HG02610 (cell line): ENCODE measurements around the gene CDKN1C.
A peak's percentile ranks its signal among the peaks of the same experiment; 100 is the strongest.
"Not testable (repeated sequence)": the region's sequence is repeated elsewhere in the genome, so short reads cannot be mapped to it uniquely, and the experiment has no call there.

Experiments used
- ATAC-seq: cut with Tn5 transposase; IDR thresholded peaks from one replicate; pipeline ENCODE4 v1.9.1; 2021; ENCODE audit warnings: mild to moderate bottlenecking, moderate library complexity; ENCODE audit not compliant: unreplicated experiment

Gene CDKN1C

DNA sequence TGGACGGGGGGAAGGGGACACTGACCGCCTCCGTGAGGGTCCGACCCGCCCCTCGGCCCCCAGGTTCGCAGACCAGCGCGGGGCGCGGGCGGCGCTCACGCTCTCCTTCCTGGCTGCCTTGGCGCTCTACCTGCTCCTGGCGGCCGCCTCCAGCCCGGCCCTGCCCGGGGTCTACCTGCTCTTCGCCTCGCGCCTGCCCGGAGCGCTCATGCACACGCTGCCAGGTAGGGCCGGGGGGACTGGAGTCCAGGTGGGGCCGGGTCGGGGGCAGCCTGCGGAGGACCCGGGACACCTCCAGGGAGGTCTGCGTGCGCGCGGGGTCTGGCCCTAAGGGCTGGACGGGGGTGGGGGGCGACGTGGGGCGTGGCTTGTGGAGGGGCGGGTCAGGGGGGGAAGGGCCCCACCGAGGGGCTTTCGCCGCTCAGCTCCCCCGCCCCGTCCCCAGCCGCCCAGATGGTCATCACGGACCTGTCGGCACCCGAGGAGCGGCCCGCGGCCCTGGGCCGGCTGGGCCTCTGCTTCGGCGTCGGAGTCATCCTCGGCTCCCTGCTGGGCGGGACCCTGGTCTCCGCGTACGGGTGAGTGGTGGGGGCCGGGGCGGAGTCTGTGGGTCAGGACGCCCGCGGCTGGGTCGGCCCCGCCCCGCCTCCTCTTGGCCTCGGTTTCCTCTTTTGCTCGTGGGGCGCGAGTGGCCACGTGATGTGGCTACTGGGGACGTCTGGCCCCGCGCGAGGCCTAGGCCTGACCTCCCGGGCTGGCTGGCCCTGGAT, 23.7 kb upstream of the CDKN1C start:
- no peak for ATAC-seq

DNA sequence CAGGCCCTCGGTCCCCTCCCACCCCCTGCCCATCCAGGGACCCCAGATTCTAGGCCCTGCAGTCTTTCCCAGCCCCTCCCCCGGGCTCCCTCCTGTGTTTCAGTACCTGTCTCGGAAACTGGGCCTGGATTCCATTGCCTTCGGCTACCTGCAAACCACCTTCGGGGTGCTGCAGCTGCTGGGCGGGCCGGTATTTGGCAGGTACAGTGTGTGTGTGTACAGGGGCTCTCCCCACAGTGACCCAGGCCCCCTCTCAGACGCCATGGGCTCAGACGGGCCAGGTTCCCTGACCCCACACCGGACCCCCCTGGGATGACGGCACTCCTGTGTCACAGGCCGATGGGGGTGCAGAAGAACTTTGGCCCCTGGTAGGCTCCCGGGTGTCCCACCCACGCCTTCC, 22.6 kb upstream of the CDKN1C start:
- ATAC-seq: no peak

DNA sequence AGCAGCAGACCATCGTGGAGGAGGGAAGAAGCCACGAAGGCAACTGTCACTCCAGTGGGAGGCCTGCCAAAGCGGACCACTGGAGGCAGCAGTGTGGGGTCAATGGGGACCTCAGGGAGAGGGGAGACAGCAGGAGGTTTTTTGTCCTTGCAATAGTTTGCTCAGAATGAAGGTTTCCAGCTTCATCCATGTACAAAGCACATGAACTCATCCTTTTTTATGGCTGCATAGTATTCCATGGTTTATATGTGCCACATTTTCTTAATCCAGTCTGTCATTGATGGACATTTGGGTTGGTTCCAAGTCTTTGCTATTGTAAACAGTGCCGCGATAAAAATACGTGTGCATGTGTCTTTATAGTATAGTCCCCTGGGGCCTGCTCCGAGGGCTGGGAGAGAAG, 19.7 kb upstream of the CDKN1C start:
- ATAC-seq: not testable (repeated sequence)

DNA sequence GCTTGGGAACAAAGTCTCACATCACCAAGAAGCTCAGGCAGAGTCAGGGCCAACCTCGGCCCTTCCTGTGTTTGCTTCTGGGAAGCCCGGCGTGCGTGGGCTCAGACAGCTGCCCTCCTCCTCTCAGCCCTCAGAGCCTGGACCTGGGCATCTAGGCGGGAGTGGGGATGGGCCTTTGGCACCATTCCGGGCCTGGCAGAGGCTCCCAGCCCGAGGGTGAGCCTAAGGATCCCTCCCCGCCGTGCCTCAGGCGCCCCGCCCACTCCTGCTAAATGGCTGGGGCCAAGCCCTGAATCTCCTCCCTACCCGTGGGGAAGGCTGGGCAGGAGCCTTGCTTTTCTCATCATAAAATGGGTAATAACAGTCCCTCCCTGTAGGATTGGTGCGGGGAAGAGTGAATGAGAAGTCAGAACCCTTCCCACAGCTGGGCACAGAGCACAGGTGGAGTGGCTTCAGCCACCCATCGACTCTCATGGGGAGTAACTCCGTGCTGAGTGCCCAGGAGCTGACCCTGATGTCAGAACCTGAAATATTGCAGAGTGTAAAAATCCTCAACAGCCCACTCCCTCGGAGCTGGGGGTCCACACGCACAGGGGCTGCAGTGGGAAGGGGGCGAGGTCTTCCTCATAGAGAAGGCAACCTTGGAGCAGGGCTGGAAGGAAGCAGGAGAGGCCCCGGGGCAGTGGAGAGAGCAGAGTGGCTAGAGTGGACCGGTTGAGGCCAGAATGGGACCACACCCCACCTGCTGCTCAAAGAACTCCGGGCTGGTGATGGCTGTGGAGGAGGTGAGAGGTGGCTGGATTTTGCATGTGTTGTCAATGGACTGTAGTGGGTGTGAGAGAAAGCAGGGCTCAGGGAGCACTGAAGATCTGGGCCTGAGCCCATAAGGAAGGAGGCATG, 18.8 kb upstream of the CDKN1C start:
- ATAC-seq: no peak

DNA sequence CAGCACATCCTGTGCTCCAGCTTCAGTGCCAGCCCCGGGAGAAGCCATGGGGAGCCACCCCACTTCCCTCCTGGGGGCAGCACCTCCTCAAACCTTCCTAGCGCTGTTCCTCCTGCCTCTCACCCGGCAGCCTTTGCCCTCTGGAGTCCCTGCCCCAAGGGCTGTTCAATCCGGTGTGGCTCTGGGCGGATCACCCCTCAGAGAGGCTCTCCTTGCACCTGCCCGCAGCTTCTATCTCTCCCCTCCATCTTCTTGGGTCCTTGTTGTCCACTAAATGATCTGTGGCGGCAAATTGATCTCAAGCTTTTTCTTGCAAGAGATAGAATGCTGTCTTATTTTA, 18.1 kb upstream of the CDKN1C start:
- ATAC-seq: no peak

DNA sequence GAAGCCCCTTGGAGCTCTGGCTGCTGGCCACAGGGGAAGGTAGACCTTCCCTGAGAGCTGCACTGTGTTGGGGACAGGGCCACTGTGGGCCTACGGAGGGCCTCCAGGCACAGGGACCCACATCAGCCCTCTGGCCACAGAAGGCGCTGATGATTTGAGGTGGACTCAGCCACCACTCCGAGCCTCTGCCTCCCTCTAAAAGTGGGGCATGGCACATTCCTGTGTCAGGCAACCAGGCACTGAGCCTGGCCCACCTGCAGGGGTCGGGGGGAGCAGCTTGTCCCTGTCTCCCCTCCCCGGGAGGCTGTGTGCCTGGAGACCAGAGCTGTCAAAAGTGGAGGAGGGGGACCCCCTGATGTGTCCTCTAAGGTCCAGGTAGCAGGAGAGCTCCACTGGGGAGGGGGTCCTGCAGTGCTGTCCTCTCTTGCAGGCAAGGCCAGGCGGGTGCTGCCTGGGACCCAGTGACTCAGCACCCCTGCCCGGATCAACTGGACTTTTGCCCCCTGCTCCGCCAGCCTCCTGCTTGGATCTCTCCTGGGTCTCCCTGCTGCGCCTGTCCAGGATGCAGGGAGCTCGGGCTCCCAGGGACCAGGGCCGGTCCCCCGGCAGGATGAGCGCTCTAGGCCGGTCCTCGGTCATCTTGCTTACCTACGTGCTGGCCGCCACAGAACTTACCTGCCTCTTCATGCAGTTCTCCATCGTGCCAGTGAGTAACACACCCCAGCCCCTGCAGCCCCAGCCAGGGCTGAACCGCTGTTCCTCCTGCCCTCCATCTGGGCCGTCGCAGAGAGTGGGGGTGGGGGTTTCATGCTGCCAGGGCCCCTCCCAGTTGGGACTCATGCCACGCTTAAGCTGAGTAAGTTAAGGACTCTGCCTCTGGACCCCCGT, 17.5 kb upstream of the CDKN1C start:
- no peak for ATAC-seq

DNA sequence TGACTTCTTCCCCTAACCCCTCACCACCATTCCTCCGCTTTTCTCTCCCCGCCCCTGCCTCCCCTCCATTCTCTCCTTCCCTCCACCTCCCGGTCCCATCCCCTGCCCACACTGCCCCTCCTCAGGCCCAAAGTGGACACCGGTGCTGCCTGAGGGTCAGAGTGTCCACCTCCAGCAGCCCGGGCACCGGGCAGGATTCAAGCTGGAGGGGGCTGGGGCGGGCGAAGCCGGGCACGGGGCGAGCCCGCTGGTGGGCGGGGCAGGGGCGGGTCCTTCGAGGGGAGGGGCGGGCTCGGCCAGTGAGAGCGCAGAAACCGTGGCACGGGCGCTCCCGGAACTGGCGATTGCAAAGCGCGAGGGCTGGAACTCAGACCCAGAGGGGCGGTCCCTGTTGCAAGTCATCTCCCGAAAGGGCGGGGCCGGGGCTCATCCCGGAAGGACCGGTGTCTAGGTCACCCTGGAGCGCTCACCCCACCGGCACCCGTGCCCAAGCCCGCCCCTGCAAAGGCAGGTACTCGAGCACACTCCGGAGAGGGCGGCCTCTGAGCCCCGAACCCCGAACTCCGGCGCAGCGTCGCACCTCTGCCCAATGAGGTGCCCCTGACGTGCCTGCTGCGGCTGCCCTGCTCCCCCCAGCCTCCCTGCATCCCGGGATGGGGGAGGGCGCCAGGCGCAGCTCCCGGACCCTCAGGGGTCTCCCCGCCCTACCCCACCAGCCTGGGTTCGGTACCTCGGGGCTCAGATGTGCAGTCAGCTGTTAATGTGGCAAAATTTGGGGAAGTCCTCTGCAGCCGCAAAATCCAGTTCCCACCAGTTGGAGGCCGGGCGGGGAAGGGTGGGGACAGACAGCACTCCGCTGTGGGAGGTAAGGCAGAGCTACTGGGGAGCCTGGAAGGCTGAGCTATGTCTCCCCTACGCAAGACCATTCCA, 16.5 kb upstream of the CDKN1C start:
- peak; percentile 93 for ATAC-seq

DNA sequence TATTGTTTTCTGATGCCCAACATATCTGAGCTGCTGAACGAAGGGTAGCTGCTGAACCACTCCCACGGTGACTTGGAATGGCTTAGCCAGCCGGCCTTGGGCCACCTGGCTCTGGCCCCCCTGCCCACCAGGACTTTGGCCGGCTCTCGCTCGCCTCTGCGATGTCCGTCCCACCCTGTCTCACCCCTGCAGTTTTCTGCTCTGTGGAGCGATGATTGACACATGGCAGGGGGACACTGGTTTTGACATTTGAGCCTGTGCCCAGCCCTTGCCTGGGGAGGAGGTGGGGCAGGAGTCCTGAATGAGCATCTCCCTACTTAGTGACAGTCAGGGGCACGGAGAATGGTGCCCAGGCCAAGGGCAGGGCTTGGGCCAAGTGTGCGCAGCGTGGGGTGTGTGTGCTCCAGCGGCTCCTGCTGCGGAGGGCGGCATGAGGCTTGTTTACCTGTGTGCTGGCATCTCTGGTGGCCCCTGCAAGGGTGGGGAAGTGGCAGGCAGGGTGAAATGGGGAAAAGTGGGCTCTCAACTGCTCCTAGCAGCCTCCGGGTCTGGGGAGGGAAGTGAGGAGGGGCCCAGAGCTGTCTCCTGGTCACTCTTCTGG, 15.7 kb upstream of the CDKN1C start:
- no peak for ATAC-seq

DNA sequence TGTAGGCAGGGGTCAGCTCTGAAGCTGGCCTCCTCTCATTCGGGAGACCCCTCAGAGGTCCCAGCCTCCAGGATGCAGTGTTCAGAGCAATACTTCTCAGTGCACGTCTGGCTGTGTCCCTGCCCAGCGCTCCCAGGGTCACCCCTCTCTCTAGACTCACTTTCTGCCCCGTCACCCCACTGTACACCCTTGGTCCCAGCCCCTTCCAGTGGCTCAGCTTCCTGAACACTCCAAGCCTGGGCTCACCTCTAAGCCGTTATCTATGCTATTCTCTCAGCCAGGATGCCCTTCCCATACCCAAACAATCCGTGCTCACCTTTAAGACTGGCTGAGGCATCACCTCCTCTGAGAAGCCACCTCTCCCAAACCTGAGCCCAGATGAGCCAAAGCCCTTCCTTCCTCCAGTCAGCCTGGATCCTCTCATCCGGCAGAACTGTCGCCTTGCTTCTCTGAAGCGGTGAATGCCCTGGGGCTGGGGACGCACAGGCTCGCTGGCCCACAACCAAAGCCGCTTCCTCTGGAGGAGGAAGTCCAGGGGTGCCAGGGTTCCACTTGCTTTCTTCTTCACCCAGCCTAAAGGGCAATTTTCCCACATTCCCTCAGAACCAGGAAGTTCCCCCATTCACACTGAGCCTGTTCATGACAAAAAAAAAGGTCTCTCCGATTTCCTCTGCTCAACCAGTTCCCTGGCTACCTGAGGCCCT, 13.7 kb upstream of the CDKN1C start:
- no peak for ATAC-seq

DNA sequence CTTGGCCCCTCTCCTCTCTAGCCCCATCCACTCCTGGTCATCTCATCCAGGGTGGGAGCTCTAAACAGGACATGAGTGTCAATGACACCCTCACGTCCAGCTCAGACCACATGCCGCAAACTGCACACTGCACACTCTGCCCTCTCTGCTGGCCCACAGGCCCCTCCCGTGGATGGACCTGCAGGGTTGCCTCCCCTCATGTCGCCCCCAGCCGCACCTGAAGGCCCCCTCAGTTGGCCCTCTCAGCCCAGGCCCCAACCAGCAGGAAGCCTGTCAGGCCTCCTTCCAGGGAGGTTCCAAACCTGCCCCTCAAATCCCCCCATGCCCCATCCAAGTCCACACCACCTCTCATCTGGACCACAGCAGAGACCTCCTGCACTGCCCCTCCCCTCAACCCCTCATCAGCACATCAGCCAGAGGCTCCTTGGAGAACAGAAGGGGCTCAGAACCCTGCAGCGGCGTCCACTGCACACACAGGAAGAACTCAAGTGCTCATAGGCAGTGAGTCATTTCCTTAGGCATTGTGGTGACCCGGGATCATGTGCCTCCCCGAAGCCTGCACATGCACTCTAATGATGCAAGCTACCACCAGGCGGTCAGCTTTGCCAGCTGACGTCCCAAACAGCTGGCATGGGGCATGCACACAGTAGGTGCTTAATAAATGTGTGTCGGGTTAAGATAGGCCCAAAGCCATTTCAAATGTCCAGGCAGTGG, 12.9 kb upstream of the CDKN1C start:
- no peak for ATAC-seq

DNA sequence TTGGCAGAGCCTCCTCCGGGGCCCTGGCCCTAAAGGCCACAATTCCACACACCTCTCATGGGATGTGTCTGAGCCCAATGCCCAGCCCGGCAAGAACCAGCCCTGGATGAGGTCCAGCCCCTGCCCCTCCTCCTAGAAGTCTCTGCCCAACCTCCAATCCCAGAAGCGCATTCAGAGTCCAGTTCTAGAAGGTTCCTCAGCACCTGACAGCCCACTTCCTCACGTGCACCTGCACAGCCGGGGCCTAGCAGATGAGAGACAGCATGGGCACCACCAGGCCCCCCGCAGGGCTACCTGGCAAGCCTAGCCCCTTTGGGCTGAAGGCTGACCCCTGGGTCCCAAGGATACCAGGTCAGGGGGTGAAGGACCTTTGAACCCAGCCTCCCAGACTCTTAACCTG, 11.5 kb upstream of the CDKN1C start:
- ATAC-seq: no peak

DNA sequence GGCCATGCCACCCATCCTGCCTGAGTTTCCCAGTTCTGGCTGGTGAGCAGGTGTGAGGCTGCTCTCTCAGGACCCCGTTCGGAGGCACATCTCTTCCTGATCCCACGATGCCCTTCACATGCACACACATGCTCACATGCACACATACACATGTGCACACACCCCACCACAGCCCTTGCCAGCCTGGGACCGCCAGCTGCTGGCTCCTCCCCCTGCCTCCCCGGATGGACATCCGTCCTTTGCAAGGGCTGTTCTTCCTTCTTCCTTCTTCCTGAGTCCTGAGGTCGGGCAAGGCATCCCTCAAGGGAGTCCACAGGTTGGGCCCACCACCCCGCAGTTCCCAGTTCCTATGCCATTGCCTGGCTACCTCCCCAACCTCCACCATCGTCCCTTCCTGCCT, 10.5 kb upstream of the CDKN1C start:
- no peak for ATAC-seq

DNA sequence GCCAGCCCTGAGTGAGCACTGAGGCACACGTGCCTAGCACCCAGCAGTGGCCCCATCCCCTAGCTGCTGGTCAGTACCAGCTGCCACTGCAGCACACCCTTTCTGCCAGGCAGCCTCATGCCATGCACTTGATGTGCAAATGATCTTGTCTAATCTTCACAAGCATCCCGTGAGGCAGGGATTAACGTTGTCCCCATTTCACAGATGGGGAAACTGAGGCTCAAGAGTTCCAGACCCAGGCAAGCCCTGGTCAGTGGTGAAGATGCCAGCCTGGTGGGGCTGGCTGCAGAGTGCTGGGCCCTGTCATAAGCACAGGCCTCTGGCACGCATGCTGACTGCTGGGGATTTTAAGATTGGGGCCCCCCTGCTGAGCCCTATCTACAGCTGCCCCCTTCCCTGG, 8.4 kb upstream of the CDKN1C start:
- no peak for ATAC-seq

DNA sequence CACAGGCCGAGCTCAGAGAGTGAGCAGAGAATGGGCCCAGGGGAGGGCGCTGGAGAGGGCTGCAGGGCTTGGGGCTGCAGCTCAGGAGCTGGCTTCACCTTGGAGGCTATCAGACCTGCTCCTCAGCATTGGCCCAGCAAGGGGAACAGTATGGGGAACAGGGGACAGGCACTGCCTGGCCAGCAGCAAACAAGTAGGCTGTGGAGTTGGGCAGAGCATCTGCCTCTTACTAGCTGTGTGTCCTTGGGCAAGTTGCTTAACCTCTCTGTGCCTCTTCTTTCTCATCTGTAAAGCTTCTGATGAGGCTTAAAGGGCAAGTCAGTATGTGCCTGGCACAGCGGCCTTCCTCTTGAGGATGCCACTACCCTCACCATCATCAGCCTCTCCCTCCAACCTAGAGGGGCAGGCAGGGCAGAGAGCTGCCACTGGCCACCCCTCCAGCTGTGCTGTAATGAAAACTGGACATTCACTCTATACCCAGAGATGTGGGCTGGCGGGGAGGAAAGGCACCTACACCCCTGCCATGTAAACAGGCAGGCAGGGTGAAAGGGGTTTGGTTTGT, 7.5 kb upstream of the CDKN1C start:
- no peak for ATAC-seq

DNA sequence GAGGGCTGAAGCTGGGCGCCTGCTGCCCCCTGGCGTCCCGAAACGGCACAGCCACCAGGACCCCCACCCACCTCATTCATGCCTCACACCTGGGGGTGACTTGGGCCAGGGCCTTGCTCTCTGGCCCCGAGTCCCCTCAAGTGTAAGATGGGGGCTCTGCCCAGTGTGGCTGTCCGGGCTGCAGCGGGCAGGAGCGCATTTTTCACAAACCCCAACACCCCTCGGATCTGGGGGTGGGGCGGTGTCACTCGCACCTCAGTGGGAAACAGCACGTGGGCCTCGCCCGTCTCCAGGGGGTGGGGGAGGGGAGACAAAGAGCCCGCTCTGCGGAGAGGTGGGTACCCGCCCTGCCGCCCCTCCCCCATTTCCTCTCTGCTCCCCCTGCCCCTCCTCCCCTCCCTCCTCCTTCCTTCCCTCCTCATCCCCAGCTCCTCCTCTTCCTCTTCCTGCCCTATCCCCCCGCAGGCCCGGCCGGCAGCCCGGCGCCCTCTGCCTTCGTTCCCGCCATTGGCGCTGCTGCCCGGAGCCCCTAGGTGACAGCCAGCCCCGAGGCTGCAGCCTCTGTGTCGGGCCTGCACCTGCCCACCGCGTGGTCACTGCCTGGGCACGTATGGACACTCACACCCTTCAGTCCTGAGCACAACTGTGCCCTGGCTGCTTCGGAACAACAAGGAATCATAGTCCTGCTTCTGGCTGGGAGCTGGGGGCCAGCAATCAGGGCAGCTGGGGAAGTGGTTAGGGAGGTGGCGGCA, 6.8 kb upstream of the CDKN1C start:
- no peak for ATAC-seq

DNA sequence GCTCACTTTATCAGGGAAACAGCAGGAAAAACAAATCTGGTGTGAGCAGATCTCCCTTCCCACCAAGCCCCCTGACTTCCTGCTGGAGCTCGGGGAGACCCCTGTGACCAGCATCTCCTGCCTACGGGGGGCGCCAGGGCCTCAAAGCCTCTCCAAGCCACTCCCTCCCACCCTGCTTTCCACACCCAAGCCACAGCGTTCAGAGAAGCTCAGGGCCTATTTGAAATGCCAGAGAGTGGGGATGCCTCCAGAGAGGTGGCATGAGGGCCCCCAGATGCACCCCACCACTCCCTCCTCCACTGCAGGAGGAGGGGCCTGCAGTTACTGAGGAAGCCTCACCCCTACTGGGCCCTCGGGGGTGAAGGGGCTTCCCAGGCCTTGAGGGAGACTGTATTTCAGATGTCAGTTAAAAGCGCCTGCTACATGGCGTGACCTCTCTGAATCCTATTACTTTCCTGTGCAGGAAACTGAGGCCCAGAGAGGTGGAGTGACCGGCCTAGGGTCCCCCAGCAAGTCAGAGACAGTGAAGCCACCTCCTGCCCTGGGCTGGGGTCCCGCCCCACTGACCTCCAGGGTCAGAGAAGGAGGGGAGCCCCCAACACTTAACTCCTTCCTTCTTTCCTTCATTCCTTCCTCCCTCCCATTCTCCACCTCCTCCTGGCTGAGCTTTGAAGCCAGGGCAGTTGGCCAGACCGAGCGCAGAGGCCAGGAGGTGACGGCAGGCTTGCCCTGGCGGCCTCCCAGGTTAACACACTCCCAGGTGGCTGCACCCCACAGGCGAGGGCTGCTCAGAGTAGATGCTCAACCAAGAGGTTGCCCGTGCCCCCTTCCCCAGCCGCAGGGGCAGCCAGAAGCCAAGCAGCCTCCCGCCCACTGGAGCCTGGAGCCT, 6.0 kb upstream of the CDKN1C start:
- ATAC-seq: no peak
